ENCODE measurements around the gene ARHGAP21.

GRCh38 chr10:24744946-24745345 is 21.3 kb upstream of the ARHGAP21 start:
- TF ChIP-seq CTCF (IDR thresholded peaks at IDR 0.05) (no peak), POLR2A (IDR thresholded peaks at IDR 0.05) (no peak)
